GM23248 (cell line): Measurements from ENCODE around the gene ZC3H7A.

ENCODE experiments used
- EZH2 ChIP-seq: fragments of 200-600 bp; sonication (generic); IDR thresholded peaks from 2 replicates; pipeline ENCODE4 v1.6.1; 2018; ENCODE audit warnings: antibody characterized with exemption, mild to moderate bottlenecking; ENCODE audit not compliant: insufficient read depth, poor library complexity, severe bottlenecking
- EZH2phosphoT487 ChIP-seq: fragments of 200-600 bp; sonication (generic); IDR thresholded peaks from 2 replicates; pipeline ENCODE4 v1.6.1; 2018; ENCODE audit warnings: antibody characterized with exemption, moderate library complexity, mild to moderate bottlenecking, low read depth; ENCODE audit not compliant: insufficient read depth

DNA sequence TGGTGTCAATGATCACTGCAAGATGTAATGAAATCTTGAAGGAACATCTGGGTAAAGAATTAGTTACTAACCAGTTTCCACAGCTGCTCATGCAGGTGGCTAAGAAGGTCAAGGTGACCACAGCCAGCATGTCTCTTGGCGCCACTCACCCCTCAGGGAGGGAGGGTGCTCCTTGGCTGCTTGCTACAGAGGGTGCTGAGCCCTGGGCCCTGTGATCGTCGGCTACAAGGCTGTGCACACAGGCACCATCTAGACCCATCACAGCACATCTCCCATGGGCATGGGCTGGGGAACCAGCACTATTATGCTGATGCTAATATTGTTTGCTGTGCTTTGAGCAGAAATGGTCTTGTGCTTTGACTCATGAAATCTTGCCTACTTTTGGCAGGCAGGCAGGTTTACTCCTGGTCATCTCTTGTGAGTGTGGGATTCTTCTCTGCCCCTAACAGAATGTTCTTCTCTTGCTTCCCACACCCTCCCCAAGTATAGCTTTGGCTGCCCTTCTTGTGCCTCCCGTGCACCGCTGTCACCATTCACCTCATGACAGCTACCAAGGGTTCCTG lies 90.8 kb downstream of the ZC3H7A start:
- no peak for TF ChIP-seq EZH2phosphoT487
- TF ChIP-seq EZH2: no peak
